GM20431 (cell line): ENCODE data around the gene KRTAP5-1.
"Not testable (repeated sequence)": the region's sequence is repeated elsewhere in the genome, so short reads cannot be mapped to it uniquely, and the experiment has no call there.

Experiments used
- in situ Hi-C: fragments of 300-500 bp; cut with MseI, MboI; formaldehyde crosslinking; loops from one replicate; pipeline ENCODE4 v1.15.0; 2020; ENCODE audit warnings: low sequenced_read_pairs; ENCODE audit not compliant: unreplicated experiment

Gene KRTAP5-1

GRCh38 chr11:1603629-1604028 lies 18.5 kb upstream of the KRTAP5-1 start:
- in situ Hi-C loops: no loop called here

GRCh38 chr11:1601663-1602062 lies 16.6 kb upstream of the KRTAP5-1 start:
- in situ Hi-C loops: not testable (repeated sequence)

- in situ Hi-C loops: no loop called here
Observed at GRCh38 chr11:1600626-1601025, 15.5 kb upstream of the KRTAP5-1 start.

- in situ Hi-C loops: no loop called here
Observed at GRCh38 chr11:1598816-1599215, 13.7 kb upstream of the KRTAP5-1 start.

- in situ Hi-C loops: not testable (repeated sequence)
Observed at GRCh38 chr11:1598406-1598805, 13.3 kb upstream of the KRTAP5-1 start.

GRCh38 chr11:1597994-1598380 lies 12.9 kb upstream of the KRTAP5-1 start, which contains the start of gene KRTAP5-2:
TSS of gene KRTAP5-2 (minus strand) at chr11:1598294. CDS start at chr11:1598250, 44 bp downstream.
- in situ Hi-C loops: no loop called here

- in situ Hi-C loops: no loop called here
Observed at GRCh38 chr11:1597331-1597993, 12.4 kb upstream of the KRTAP5-1 start.

- in situ Hi-C loops: not testable (repeated sequence)
Observed at GRCh38 chr11:1596576-1597121, 11.6 kb upstream of the KRTAP5-1 start.

- in situ Hi-C loops: not testable (repeated sequence)
Observed at GRCh38 chr11:1595994-1596575, 11.0 kb upstream of the KRTAP5-1 start.

- in situ Hi-C loops: no loop called here
Observed at GRCh38 chr11:1592628-1593027, 7.5 kb upstream of the KRTAP5-1 start.

- in situ Hi-C loops: no loop called here
Observed at GRCh38 chr11:1589996-1590395, 4.9 kb upstream of the KRTAP5-1 start.

- in situ Hi-C loops: not testable (repeated sequence)
Observed at GRCh38 chr11:1589191-1589963, 4.3 kb upstream of the KRTAP5-1 start.

GRCh38 chr11:1586699-1587098 lies 1.6 kb upstream of the KRTAP5-1 start:
- in situ Hi-C loops: no loop called here

- in situ Hi-C loops: not testable (repeated sequence)
Observed at GRCh38 chr11:1582909-1583308, 2.2 kb downstream of the KRTAP5-1 start.

GRCh38 chr11:1581976-1582375 lies 3.1 kb downstream of the KRTAP5-1 start:
- in situ Hi-C loops: no loop called here

- in situ Hi-C loops: no loop called here
Observed at GRCh38 chr11:1576825-1577224, 8.3 kb downstream of the KRTAP5-1 start.

- in situ Hi-C loops: not testable (repeated sequence)
Observed at GRCh38 chr11:1575756-1576155, 9.3 kb downstream of the KRTAP5-1 start.

GRCh38 chr11:1574933-1575242 lies 10.2 kb downstream of the KRTAP5-1 start:
- in situ Hi-C loops: no loop called here

GRCh38 chr11:1574238-1574932 lies 10.7 kb downstream of the KRTAP5-1 start:
- in situ Hi-C loops: no loop called here

- in situ Hi-C loops: no loop called here
Observed at GRCh38 chr11:1573903-1574237, 11.2 kb downstream of the KRTAP5-1 start.
